ENCODE measurements around the gene NACC2. TPM values are rescaled to one million over a fixed set of nuclear protein-coding genes. Genes with fewer than 3 reads are reported as not detected.

Gene NACC2
- total RNA-seq, 4 donors from 2014 or later, result 45.6 to 55.7 (median 49.8) TPM

GRCh38 chr9:136006169-136006568 is 88.9 kb downstream of the NACC2 start:
- Histone ChIP-seq H3K4me1 (peaks cover 0 to 79% (median 25%) of the 10 kb centered on the region in 4 donors), H3K9me3 (no peaks in the 10 kb centered on the region), H3K4me3 (no peak overlapping the region), H3K27ac (peak overlapping the region in 1 of 4 donors; percentile 67), H3K36me3 (peaks cover 0 to 23% (median 0%) of the 10 kb centered on the region in 3 donors), H3K27me3 (no peaks in the 10 kb centered on the region)
- DNase-seq (ENCODE audit: low spot score in 2 of 2), result no peak
- WGBS, 2 donors, result 75 to 80% methylated on average over 7 of the region's 7 CpGs
- no peak for TF ChIP-seq CTCF (IDR thresholded peaks at IDR 0.05)

GRCh38 chr9:136004712-136005111 is 90.4 kb downstream of the NACC2 start:
- H3K36me3 ChIP-seq, result peaks cover 0 to 19% (median 0%) of the 10 kb centered on the region in 3 donors

GRCh38 chr9:136004219-136004618 is 90.9 kb downstream of the NACC2 start:
- no peak overlapping the region for H3K4me3 ChIP-seq
- H3K4me1 ChIP-seq, result peaks cover 0 to 62% (median 18%) of the 10 kb centered on the region in 4 donors
- no peak for DNase-seq (ENCODE audit: low spot score in 2 of 2)
- 59 to 85% methylated on average over 8 to 9 of the region's 9 CpGs for WGBS, 2 donors
- no peaks in the 10 kb centered on the region for H3K27me3 ChIP-seq
- peak overlapping the region in 2 of 4 donors; percentile 60 to 67 for H3K27ac ChIP-seq
- TF ChIP-seq POLR2A (IDR thresholded peaks at IDR 0.05) (no peak), CTCF (IDR thresholded peaks at IDR 0.05) (no peak), EP300 (IDR thresholded peaks at IDR 0.05) (no peak)
- peaks cover 0 to 15% (median 0%) of the 10 kb centered on the region in 3 donors for H3K36me3 ChIP-seq
- H3K9me3 ChIP-seq, result no peaks in the 10 kb centered on the region

More at GRCh38 chr9:136004712-136005111, 90.4 kb downstream of the NACC2 start:
- no peak for DNase-seq (ENCODE audit: low spot score in 2 of 2)
- no peak for TF ChIP-seq CTCF (IDR thresholded peaks at IDR 0.05)
- no peak for TF ChIP-seq EP300 (IDR thresholded peaks at IDR 0.05)
- TF ChIP-seq POLR2A (IDR thresholded peaks at IDR 0.05), result no peak
- Histone ChIP-seq H3K9me3 (no peaks in the 10 kb centered on the region), H3K27ac (peak overlapping the region in 2 of 4 donors; percentile 60 to 67), H3K27me3 (no peaks in the 10 kb centered on the region), H3K4me3 (no peak overlapping the region), H3K4me1 (peaks cover 0 to 67% (median 21%) of the 10 kb centered on the region in 4 donors)
- 65 to 80% methylated on average over 7 to 15 of the region's 15 CpGs for WGBS, 2 donors

- 24 to 29% methylated on average over 12 to 15 of the region's 15 CpGs for WGBS, 2 donors
- no peak for TF ChIP-seq POLR2A (IDR thresholded peaks at IDR 0.05)
- no peak for TF ChIP-seq EP300 (IDR thresholded peaks at IDR 0.05)
- no peak for TF ChIP-seq CTCF (IDR thresholded peaks at IDR 0.05)
- DNase-seq (ENCODE audit: low spot score in 2 of 2), result no peak
These were observed 91.5 kb downstream of the NACC2 start for GRCh38 chr9:136003411-136004218.

GRCh38 chr9:136002881-136003280 is 92.2 kb downstream of the NACC2 start:
- Histone ChIP-seq H3K4me1 (peaks cover 0 to 48% (median 18%) of the 10 kb centered on the region in 4 donors), H3K36me3 (peaks cover 0 to 1% (median 0%) of the 10 kb centered on the region in 3 donors), H3K27ac (peak overlapping the region in 1 of 4 donors; percentile 67), H3K27me3 (no peaks in the 10 kb centered on the region), H3K4me3 (no peak overlapping the region), H3K9me3 (no peaks in the 10 kb centered on the region)
- DNase-seq (ENCODE audit: low spot score in 2 of 2), result no peak
- TF ChIP-seq EP300 (IDR thresholded peaks at IDR 0.05) (peak in 1 of 2 donors; percentile 17), CTCF (IDR thresholded peaks at IDR 0.05) (no peak)
- WGBS, 2 donors, result 28 to 46% methylated on average over 5 to 10 of the region's 10 CpGs

More at GRCh38 chr9:136003411-136004218, 91.5 kb downstream of the NACC2 start:
- no peak overlapping the region for H3K4me3 ChIP-seq
- peak overlapping the region in 2 of 4 donors; percentile 60 to 67 for H3K27ac ChIP-seq
- no peaks in the 10 kb centered on the region for H3K27me3 ChIP-seq
- H3K36me3 ChIP-seq, result peaks cover 0 to 8% (median 0%) of the 10 kb centered on the region in 3 donors
- no peaks in the 10 kb centered on the region for H3K9me3 ChIP-seq
- H3K4me1 ChIP-seq, result peaks cover 0 to 56% (median 18%) of the 10 kb centered on the region in 4 donors
